ENCODE results near the gene UNC80.

Gene UNC80

GRCh38 chr2:209969692-209970091 is 198.1 kb downstream of the UNC80 start:
- no peak for DNase-seq (ENCODE audit: low spot score)

- no peak for DNase-seq (ENCODE audit: low spot score)
Observed at GRCh38 chr2:209970271-209970670, 198.6 kb downstream of the UNC80 start.

GRCh38 chr2:209970711-209971110 is 199.1 kb downstream of the UNC80 start:
- DNase-seq (ENCODE audit: low spot score): no peak

- DNase-seq (ENCODE audit: low spot score): no peak
Observed at GRCh38 chr2:209973328-209973727, 201.7 kb downstream of the UNC80 start.

GRCh38 chr2:209974576-209974975 is 202.9 kb downstream of the UNC80 start:
- DNase-seq (ENCODE audit: low spot score): no peak

- no peak for DNase-seq (ENCODE audit: low spot score)
Observed at GRCh38 chr2:209976698-209977385, 205.2 kb downstream of the UNC80 start.

- peak; percentile 54 for DNase-seq (ENCODE audit: low spot score)
Observed at GRCh38 chr2:209977386-209978239, 206.0 kb downstream of the UNC80 start.

- no peak for DNase-seq (ENCODE audit: low spot score)
Observed at GRCh38 chr2:209984291-209984690, 212.7 kb downstream of the UNC80 start.

GRCh38 chr2:209985874-209986273 is 214.2 kb downstream of the UNC80 start:
- DNase-seq (ENCODE audit: low spot score): no peak

GRCh38 chr2:209986415-209986814 is 214.8 kb downstream of the UNC80 start:
- no peak for DNase-seq (ENCODE audit: low spot score)

- no peak for DNase-seq (ENCODE audit: low spot score)
Observed at GRCh38 chr2:209988010-209988409, 216.4 kb downstream of the UNC80 start.

GRCh38 chr2:209990838-209991237 is 219.2 kb downstream of the UNC80 start:
- DNase-seq (ENCODE audit: low spot score): no peak

GRCh38 chr2:209993968-209994367 is 222.3 kb downstream of the UNC80 start:
- DNase-seq (ENCODE audit: low spot score): no peak

GRCh38 chr2:209998596-209998995 is 227.0 kb downstream of the UNC80 start:
- DNase-seq (ENCODE audit: low spot score): no peak

- no peak for DNase-seq (ENCODE audit: low spot score)
Observed at GRCh38 chr2:210000464-210001324, 229.1 kb downstream of the UNC80 start.

- DNase-seq (ENCODE audit: low spot score): peak; percentile 98
Observed at GRCh38 chr2:210002158-210003157, 230.8 kb downstream of the UNC80 start, which contains the start of gene RPE. Gene RPE (plus strand): TSS chr2:210002638. CDS start chr2:210002662, 24 bp downstream.

- no peak for DNase-seq (ENCODE audit: low spot score)
Observed at GRCh38 chr2:210003359-210003758, 231.7 kb downstream of the UNC80 start.

GRCh38 chr2:210004881-210005280 is 233.2 kb downstream of the UNC80 start:
- DNase-seq (ENCODE audit: low spot score): no peak

GRCh38 chr2:210007895-210008294 is 236.3 kb downstream of the UNC80 start:
- no peak for DNase-seq (ENCODE audit: low spot score)

- DNase-seq (ENCODE audit: low spot score): no peak
Observed at GRCh38 chr2:210009126-210009525, 237.5 kb downstream of the UNC80 start.

GRCh38 chr2:210009896-210010295 is 238.3 kb downstream of the UNC80 start:
- DNase-seq (ENCODE audit: low spot score): no peak

Data from hematopoietic multipotent progenitor cell treated with erythropoietin and hydrocortisone succinate and interleukin-3 and kit ligand, for 15 days (in vitro differentiated cells).